ENCODE data around the gene SERPINA1. TPM values are rescaled to one million over a fixed set of nuclear protein-coding genes. Genes with fewer than 3 reads are reported as not detected.

The SERPINA1 gene
- total RNA-seq, 2 experiments from 2014 or later = 22.1 to 24.5 TPM

DNA sequence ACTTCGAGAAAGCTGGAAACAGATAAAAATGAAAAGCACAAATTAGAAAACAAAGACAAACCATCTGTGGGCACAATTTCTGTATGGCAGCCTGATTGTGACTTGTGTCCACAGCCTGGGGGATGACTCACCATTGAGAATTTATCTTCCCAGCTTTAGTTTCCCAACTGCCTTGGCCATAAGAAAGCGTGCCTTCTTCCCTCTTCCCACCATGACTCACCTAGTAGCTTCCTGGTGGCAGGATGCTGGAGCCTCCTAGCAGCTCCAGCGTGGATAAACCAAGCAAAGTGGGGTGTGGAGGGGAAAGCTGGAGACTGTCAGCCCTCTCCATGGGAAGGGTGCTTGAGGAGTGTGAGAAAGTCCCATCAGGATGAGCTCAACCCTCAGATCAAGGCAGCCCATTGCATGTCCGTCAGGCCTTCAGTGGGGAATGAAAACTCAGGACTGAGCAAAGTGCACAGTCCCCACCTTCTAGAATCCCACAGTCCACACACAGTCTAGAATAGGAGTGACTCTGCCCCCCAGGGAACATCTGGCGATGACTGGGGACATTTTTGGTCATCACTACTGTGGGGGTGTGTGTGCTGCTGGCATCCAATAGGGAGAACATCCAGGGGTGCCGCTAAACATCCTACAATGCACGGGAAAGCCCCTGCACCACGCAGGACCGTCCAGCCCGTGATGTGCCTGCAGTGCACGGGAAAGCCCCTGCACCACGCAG lies 42.9 kb downstream of the SERPINA1 start:
- Mint-ChIP-seq H3K27me3 (no peaks in the 10 kb centered on the region), H3K4me1 (ENCODE audit: low read depth) (peaks cover 68% of the 10 kb centered on the region), H3K27ac (peak overlapping the region; percentile 95), H3K9me3 (peaks cover 7% of the 10 kb centered on the region), H3K4me3 (no peak overlapping the region), H3K36me3 (peaks cover 3% of the 10 kb centered on the region)
- ChIA-PET CTCF (interaction anchor here (1.2 to 1.3 kb wide), 2 partner anchors 78 to 140 kb away, joined by 3 read pairs; no protein-coding TSS in a partner anchor), POLR2A (interaction anchor here (0.8 kb wide), 1 partner anchor 367 kb away, joined by 3 read pairs; no protein-coding TSS in a partner anchor)
- peak; percentile 54 for DNase-seq
- intact Hi-C loops (cut with micrococcal nuclease) = loop anchor here (1.0 to 10.0 kb wide), 6 partner anchors 9 to 1179 kb away; no protein-coding TSS in a partner anchor

DNA sequence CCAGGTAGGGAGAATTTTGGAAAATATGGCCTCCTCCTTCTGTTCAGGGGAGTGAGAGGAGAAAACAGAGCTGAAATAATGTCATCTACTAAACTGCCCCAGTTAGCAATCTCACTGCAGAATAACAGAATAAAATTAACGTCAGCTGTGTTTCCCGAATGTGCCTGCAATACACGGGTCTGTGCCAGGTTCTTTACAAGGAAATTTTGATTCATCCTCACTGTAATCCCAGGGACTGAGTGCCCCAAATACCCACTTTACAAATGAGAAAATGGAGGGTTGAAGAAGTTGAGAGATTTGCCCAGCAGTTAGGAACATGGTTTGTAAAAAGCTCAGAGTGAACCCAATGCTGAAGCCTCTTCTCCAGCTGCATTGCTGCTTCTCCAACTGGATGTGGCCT lies 44.0 kb downstream of the SERPINA1 start:
- Mint-ChIP-seq H3K9me3 (peaks cover 7% of the 10 kb centered on the region), H3K27me3 (no peaks in the 10 kb centered on the region), H3K4me3 (no peak overlapping the region), H3K36me3 (peaks cover 3% of the 10 kb centered on the region), H3K4me1 (ENCODE audit: low read depth) (peaks cover 71% of the 10 kb centered on the region), H3K27ac (peak overlapping the region; percentile 95)
- DNase-seq = no peak
- CTCF ChIA-PET = interaction anchor here (1.2 kb wide), 1 partner anchor 141 kb away, joined by 3 read pairs; no protein-coding TSS in a partner anchor
- intact Hi-C loops (cut with micrococcal nuclease) = loop anchor here (10.0 kb wide), 2 partner anchors 920 to 1180 kb away; no protein-coding TSS in a partner anchor
- POLR2A ChIA-PET = no interaction called here

GRCh38 chr14:94343238-94344005 lies 45.0 kb downstream of the SERPINA1 start:
- Mint-ChIP-seq H3K4me1 (ENCODE audit: low read depth) (peaks cover 74% of the 10 kb centered on the region), H3K4me3 (no peak overlapping the region), H3K27me3 (no peaks in the 10 kb centered on the region), H3K27ac (peak overlapping the region; percentile 80), H3K36me3 (peaks cover 3% of the 10 kb centered on the region), H3K9me3 (peaks cover 14% of the 10 kb centered on the region)
- DNase-seq = no peak
- intact Hi-C loops (cut with micrococcal nuclease) = loop anchor here (10.0 kb wide), 2 partner anchors 921 to 1181 kb away; no protein-coding TSS in a partner anchor
- CTCF ChIA-PET = interaction anchor here (2.0 kb wide), 1 partner anchor 13 kb away, joined by 6 read pairs; no protein-coding TSS in a partner anchor
- POLR2A ChIA-PET = no interaction called here

GRCh38 chr14:94342334-94342934 lies 46.0 kb downstream of the SERPINA1 start:
- Mint-ChIP-seq H3K27ac (peak overlapping the region; percentile 80), H3K36me3 (peaks cover 4% of the 10 kb centered on the region), H3K9me3 (peaks cover 20% of the 10 kb centered on the region), H3K4me1 (ENCODE audit: low read depth) (peaks cover 78% of the 10 kb centered on the region), H3K27me3 (no peaks in the 10 kb centered on the region), H3K4me3 (no peak overlapping the region)
- peak; percentile 80 for DNase-seq
- POLR2A ChIA-PET = interaction anchor here (0.9 kb wide), 1 partner anchor 47 kb away, joined by 3 read pairs; no protein-coding TSS in a partner anchor
- intact Hi-C loops (cut with micrococcal nuclease) = loop anchor here (1.0 to 10.0 kb wide), 5 partner anchors 13 to 1182 kb away; no protein-coding TSS in a partner anchor
- CTCF ChIA-PET = interaction anchor here (0.9 to 2.0 kb wide), 4 partner anchors 12 to 206 kb away, joined by 3 to 6 read pairs (median 4); no protein-coding TSS in a partner anchor

- H3K27me3 Mint-ChIP-seq = no peaks in the 10 kb centered on the region
- peak overlapping the region; percentile 80 for H3K27ac Mint-ChIP-seq
- peak; percentile 60 for DNase-seq
- H3K4me3 Mint-ChIP-seq = no peak overlapping the region
- intact Hi-C loops (cut with micrococcal nuclease) = loop anchor here (1.0 to 10.0 kb wide), 5 partner anchors 14 to 1183 kb away; no protein-coding TSS in a partner anchor
- H3K4me1 Mint-ChIP-seq (ENCODE audit: low read depth) = peaks cover 75% of the 10 kb centered on the region
- ChIA-PET CTCF (interaction anchor here (0.9 to 2.0 kb wide), 4 partner anchors 11 to 205 kb away, joined by 3 to 6 read pairs (median 4); no protein-coding TSS in a partner anchor), POLR2A (interaction anchor here (0.9 kb wide), 1 partner anchor 48 kb away, joined by 3 read pairs; no protein-coding TSS in a partner anchor)
- H3K9me3 Mint-ChIP-seq = peaks cover 22% of the 10 kb centered on the region
- H3K36me3 Mint-ChIP-seq = peaks cover 6% of the 10 kb centered on the region
Measured at GRCh38 chr14:94341656-94342333, 46.6 kb downstream of the SERPINA1 start.

DNA sequence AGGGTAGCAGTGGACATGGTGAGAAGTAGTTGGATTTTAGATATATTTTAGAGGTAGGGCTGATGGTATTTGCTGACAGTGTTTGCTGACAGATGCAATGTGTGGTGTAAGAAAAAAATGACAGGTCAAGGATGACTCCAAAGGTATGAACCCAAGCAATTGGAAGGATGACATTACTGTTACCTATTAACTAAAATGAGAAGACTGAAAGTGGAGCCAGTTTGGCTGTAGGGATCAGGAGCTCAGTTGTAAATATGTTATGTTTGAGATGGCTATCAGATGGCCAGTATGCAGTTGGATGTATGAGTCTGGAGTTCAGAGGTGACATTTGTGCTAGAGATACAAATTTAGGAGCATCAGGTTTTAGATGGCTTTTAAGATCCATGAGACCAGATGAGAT lies 47.9 kb downstream of the SERPINA1 start:
- Mint-ChIP-seq H3K4me3 (no peak overlapping the region), H3K4me1 (ENCODE audit: low read depth) (peaks cover 68% of the 10 kb centered on the region), H3K36me3 (peaks cover 6% of the 10 kb centered on the region), H3K9me3 (peaks cover 22% of the 10 kb centered on the region), H3K27me3 (no peaks in the 10 kb centered on the region), H3K27ac (peak overlapping the region; percentile 20)
- no peak for DNase-seq
- CTCF ChIA-PET = no interaction called here
- POLR2A ChIA-PET = no interaction called here
- intact Hi-C loops (cut with micrococcal nuclease) = loop anchor here (10.0 kb wide), 2 partner anchors 924 to 1184 kb away; no protein-coding TSS in a partner anchor

DNA sequence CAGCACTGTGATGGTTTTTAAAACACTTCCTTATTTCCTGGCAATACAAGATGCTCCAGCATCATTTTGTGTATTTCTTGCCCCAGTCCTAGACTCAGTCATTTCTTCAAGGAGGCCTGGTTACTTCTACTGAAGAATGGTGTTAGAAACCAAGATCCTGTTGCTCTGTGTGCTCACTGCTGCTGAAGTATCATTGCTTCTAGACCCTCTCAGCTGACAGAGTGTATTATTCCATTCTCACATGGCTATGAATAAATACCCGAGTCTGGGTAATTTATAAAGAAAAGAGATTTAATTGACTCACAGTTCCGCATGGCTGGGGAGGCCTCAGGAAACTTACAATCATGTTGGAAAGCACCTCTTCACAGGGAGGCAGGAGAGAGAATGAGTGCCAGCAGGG lies 50.4 kb downstream of the SERPINA1 start:
- Mint-ChIP-seq H3K27ac (peak overlapping the region; percentile 56), H3K36me3 (peaks cover 6% of the 10 kb centered on the region), H3K4me3 (no peak overlapping the region), H3K9me3 (peaks cover 15% of the 10 kb centered on the region), H3K27me3 (peaks cover 4% of the 10 kb centered on the region), H3K4me1 (ENCODE audit: low read depth) (peaks cover 47% of the 10 kb centered on the region)
- no peak for DNase-seq
- POLR2A ChIA-PET = no interaction called here
- intact Hi-C loops (cut with micrococcal nuclease) = no loop called here
- CTCF ChIA-PET = interaction anchor here (1.2 kb wide), 1 partner anchor 148 kb away, joined by 4 read pairs; no protein-coding TSS in a partner anchor

DNA sequence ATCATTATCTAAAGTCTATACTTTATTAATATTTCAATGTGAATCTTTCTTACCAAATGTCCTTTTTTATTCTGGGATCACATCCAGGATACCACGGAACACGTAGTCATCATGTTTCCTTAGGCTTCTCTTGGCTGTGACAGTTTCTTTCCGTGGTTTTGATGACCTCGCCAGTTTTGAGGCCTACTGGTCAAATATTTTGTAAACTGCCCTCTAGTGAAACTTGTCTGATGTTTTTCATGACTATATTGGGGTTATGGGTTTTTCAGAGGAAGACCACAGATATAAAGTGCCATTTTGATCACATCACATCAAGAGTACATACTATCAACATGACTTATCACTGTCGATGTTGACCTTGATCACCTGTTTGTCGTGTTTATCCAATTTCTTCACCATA lies 51.1 kb downstream of the SERPINA1 start:
- peaks cover 39% of the 10 kb centered on the region for H3K4me1 Mint-ChIP-seq (ENCODE audit: low read depth)
- peaks cover 6% of the 10 kb centered on the region for H3K36me3 Mint-ChIP-seq
- DNase-seq = no peak
- peaks cover 4% of the 10 kb centered on the region for H3K27me3 Mint-ChIP-seq
- CTCF ChIA-PET = interaction anchor here (1.2 kb wide), 1 partner anchor 149 kb away, joined by 4 read pairs; no protein-coding TSS in a partner anchor
- no peak overlapping the region for H3K4me3 Mint-ChIP-seq
- no peak overlapping the region for H3K27ac Mint-ChIP-seq
- intact Hi-C loops (cut with micrococcal nuclease) = no loop called here
- H3K9me3 Mint-ChIP-seq = peaks cover 15% of the 10 kb centered on the region
- POLR2A ChIA-PET = no interaction called here

- H3K4me3 Mint-ChIP-seq = no peak overlapping the region
- no peak for DNase-seq
- peaks cover 4% of the 10 kb centered on the region for H3K27me3 Mint-ChIP-seq
- ChIA-PET POLR2A (no interaction called here), CTCF (interaction anchor here (1.3 kb wide), 1 partner anchor 198 kb away, joined by 6 read pairs; no protein-coding TSS in a partner anchor)
- intact Hi-C loops (cut with micrococcal nuclease) = no loop called here
- H3K9me3 Mint-ChIP-seq = peaks cover 15% of the 10 kb centered on the region
- peaks cover 18% of the 10 kb centered on the region for H3K4me1 Mint-ChIP-seq (ENCODE audit: low read depth)
- H3K36me3 Mint-ChIP-seq = peaks cover 3% of the 10 kb centered on the region
- no peak overlapping the region for H3K27ac Mint-ChIP-seq
Measured at GRCh38 chr14:94334872-94335271, 53.5 kb downstream of the SERPINA1 start.

GRCh38 chr14:94332587-94332986 lies 55.8 kb downstream of the SERPINA1 start:
- intact Hi-C loops (cut with micrococcal nuclease) = no loop called here
- H3K4me3 Mint-ChIP-seq = no peak overlapping the region
- POLR2A ChIA-PET = no interaction called here
- no peak overlapping the region for H3K27ac Mint-ChIP-seq
- peaks cover 5% of the 10 kb centered on the region for H3K9me3 Mint-ChIP-seq
- no peak for DNase-seq
- CTCF ChIA-PET = no interaction called here
- peaks cover 4% of the 10 kb centered on the region for H3K4me1 Mint-ChIP-seq (ENCODE audit: low read depth)
- H3K36me3 Mint-ChIP-seq = peaks cover 3% of the 10 kb centered on the region
- peaks cover 5% of the 10 kb centered on the region for H3K27me3 Mint-ChIP-seq

DNA sequence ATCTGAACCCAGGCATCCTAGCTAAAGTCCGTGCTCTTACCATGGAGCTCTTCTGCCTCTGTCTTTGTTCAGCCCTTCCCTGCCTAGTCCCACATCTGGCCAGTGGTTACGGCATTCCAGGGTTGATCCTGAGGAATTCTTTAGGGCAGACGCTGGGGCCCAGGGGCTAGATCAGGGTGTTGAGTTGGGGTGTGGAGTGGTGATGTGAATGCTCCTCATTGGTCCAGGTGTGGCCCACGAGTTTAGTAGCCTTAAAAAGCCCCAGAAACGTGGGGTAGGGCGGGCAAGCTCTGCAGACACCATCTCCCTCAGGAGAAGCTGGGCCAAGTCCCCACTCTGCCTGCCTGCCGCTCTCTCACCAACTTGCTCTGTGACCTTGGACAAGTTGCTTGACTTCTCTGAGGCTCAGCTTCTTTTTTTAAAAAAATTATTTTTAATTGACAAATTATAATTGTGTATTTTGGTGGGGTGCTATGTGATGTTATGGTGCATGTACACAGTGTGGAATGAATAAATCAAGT lies 56.3 kb downstream of the SERPINA1 start:
- peaks cover 5% of the 10 kb centered on the region for H3K27me3 Mint-ChIP-seq
- no peak overlapping the region for H3K4me3 Mint-ChIP-seq
- H3K9me3 Mint-ChIP-seq = peaks cover 2% of the 10 kb centered on the region
- intact Hi-C loops (cut with micrococcal nuclease) = no loop called here
- DNase-seq = no peak
- no peaks in the 10 kb centered on the region for H3K36me3 Mint-ChIP-seq
- H3K4me1 Mint-ChIP-seq (ENCODE audit: low read depth) = no peaks in the 10 kb centered on the region
- ChIA-PET POLR2A (no interaction called here), CTCF (no interaction called here)
- H3K27ac Mint-ChIP-seq = no peak overlapping the region

Data from activated CD4-positive, alpha-beta memory T cell treated with anti-CD3 and anti-CD28 coated beads for 36 hours (primary cell).